ENCODE data around the gene SARM1.
A peak's percentile ranks its signal among the peaks of the same experiment; 100 is the strongest.
"Not testable (repeated sequence)": the region's sequence is repeated elsewhere in the genome, so short reads cannot be mapped to it uniquely, and the experiment has no call there.

Gene SARM1

DNA sequence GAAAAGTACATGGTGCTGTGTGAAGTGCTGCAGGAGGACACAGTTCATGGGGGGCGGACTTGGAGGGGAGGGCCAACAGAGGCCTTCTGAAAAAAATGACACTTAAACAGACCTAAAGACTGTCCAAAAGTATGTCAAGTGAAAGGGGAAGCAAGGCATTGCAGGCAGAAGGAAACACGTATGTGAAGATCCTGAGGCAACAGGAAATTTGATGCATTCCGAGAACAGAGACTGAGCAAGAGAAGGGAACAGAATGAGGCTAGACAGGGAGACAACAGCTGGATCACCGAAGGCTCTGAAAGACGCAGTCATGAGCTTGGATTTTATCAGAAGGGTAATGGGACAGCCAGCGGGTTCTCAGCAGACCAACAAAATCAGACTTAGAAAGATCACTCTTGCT lies 37.3 kb upstream of the SARM1 start:
- peak overlapping the region; percentile 81 for H3K4me3 ChIP-seq (ENCODE audit: low read depth, low read length)
- TF ChIP-seq, protein P1, sequence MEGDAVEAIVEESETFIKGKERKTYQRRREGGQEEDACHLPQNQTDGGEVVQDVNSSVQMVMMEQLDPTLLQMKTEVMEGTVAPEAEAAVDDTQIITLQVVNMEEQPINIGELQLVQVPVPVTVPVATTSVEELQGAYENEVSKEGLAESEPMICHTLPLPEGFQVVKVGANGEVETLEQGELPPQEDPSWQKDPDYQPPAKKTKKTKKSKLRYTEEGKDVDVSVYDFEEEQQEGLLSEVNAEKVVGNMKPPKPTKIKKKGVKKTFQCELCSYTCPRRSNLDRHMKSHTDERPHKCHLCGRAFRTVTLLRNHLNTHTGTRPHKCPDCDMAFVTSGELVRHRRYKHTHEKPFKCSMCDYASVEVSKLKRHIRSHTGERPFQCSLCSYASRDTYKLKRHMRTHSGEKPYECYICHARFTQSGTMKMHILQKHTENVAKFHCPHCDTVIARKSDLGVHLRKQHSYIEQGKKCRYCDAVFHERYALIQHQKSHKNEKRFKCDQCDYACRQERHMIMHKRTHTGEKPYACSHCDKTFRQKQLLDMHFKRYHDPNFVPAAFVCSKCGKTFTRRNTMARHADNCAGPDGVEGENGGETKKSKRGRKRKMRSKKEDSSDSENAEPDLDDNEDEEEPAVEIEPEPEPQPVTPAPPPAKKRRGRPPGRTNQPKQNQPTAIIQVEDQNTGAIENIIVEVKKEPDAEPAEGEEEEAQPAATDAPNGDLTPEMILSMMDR (IDR thresholded peaks at IDR 0.05; ENCODE audit: low read depth, low read length, missing control alignments), result no peak
- no peak for DNase-seq (ENCODE audit: low read depth)
- in situ Hi-C loops (cut with HindIII; ENCODE audit: low sequenced_read_pairs), result no loop called here

DNA sequence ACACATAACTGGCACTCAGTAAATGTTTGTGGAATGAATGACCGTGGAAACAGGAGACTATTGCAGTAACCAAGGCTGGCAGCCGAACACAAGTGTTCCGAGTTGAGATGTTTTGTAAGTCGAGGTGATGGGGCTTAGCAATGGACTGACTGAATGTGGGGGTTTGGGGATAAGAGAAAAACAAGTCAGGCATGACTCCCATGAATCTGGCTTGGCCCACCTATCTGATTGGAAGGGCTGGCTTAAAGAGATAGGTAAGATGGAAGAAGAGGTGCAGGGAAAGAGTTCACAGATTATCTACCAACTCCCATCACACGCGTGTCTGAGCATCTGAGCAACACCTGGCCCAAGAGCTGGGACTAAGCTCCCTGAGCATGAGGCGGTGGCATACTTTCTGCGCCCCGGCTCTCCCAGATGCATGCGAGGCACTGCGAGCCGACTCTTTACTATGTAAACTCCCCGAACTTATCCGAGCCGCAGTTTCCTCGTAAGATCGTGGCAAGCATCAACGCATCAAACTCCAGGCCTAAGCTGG lies 36.8 kb upstream of the SARM1 start:
- H3K4me3 ChIP-seq (ENCODE audit: low read depth, low read length), result peak overlapping the region; percentile 81
- in situ Hi-C loops (cut with HindIII; ENCODE audit: low sequenced_read_pairs), result no loop called here
- TF ChIP-seq, protein P1 (IDR thresholded peaks at IDR 0.05; ENCODE audit: low read depth, low read length, missing control alignments), result no peak
- DNase-seq (ENCODE audit: low read depth), result no peak

DNA sequence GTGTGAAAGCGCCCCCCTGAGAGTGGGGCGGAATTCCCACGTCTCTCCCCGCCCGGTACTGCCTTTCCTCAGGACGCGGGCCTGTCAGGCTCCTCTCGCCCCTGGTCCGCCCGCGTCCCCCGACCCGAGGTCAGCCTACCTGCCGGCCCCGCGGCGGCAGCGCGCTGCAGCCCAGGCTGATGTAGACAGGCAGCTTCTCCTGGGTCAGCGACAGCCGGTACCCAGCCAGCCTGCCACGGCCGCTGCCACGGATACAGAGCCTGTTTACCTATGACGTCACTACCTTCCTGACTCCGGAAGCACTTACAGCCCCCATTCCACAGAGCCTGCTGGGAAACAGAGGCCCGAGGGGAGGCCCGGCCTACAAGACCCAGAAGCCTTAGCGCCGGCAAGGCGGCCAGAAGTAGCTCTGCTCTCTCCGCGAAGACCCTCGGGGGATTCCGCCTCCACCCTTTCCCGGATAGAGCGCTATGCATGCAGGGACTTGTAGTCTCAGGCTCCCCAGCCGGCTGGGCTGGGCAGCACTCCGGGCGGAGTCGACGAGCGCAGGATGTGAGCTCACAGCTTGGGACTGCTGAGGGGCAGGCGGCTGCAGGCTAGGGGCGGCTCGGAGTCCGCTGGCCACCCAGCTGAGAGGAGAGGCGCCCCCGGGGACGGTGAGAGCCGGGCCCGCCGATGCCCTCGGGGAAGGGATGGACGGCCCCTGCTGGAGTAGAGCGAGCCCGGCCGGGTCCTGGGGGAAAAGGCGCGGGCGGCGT lies 36.1 kb upstream of the SARM1 start, which contains the start of the genes IFT20 and TNFAIP1:
Gene IFT20 (minus strand): TSS at position 272 of the 758 bp plus-strand sequence. CDS start 3,487 bp downstream, outside the sequence.
Gene TNFAIP1 (plus strand): TSS at position 561 of the 758 bp plus-strand sequence. CDS start 3,761 bp downstream, outside the sequence.
- peak; percentile 100 for DNase-seq (ENCODE audit: low read depth)
- in situ Hi-C loops (cut with HindIII; ENCODE audit: low sequenced_read_pairs), result no loop called here
- peak within 1 kb of the TSS; percentile 81 for H3K4me3 ChIP-seq (ENCODE audit: low read depth, low read length)
- TF ChIP-seq, protein P1 (IDR thresholded peaks at IDR 0.05; ENCODE audit: low read depth, low read length, missing control alignments), result no peak

DNA sequence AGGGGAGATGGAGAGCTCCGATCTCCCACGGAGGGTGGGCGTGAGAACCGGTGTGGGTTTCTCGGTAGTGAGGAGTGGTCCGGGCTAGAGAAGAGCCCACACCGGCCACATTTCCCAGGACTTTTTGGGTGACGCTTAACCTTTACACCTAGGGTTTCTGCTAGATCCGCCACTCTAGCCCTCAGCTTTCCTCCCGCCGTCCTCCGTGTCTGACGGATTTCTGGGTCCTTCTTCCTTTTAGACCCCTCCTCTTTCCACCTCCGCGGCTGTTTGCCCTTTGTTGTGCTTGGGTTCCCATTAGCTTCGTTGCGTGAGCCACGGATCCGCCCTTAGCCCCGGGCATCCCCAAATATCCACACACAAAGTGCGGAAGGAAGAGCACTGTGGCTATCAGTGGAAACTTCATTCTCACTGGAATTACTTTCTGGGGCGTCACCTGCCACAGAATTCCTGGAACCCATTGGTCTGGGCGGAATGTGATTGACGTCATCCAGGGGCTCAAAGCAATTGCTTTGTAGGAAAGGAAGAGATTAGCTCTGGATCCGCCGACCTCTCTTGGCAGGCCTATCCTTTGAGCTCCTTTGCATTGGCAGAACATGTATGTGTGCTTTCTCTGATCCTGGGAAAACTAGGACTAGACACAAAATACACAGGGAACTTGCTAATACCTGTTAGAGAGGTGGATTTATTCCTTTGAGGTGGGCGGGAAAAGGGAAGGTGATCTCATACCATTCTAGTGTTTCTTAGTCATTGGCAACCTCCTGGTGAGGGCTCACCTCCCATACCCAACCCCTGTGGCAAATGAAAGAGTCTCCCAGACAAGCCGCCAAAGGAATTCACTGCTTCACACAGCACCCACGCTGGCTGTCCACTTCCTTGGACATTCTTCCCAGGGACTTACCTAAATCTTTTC lies 35.3 kb upstream of the SARM1 start:
- TF ChIP-seq, protein P1 (IDR thresholded peaks at IDR 0.05; ENCODE audit: low read depth, low read length, missing control alignments), result no peak
- DNase-seq (ENCODE audit: low read depth), result peak; percentile 93
- H3K4me3 ChIP-seq (ENCODE audit: low read depth, low read length), result peak overlapping the region; percentile 81
- in situ Hi-C loops (cut with HindIII; ENCODE audit: low sequenced_read_pairs), result no loop called here

DNA sequence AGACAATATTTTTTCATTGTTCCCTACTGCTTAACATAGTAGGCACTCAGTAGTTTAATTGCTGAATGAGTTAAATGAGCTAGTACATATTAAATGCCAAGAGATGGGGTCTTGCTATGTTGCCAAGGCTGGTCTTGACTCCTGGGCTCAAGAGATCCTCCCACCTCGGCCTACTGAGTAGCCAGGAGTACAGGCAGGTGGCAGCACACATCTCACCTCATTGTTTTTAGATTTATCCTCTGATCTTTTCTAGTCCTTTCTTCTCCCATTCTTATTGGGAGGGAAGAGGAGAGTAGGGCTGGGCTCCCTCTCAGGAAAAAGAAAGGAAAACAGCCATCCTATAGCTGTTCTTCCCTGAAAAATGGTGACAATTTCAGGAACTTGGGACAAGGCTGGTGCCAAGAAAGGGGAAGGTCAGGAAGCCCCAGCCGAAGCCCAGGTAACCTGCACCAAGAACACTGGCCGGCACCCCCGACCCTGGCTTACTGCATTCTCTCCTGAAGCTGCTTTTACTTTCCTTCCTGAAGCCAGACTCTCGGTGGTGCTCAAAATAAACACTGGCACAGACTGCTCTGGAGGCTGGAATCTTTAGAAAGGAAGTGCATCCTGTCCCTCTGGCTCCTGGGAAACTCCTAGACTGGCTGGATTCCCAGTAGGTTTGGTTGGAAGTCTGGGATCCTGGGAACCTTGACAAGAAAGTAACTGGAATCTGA lies 33.3 kb upstream of the SARM1 start:
- no peak overlapping the region for H3K4me3 ChIP-seq (ENCODE audit: low read depth, low read length)
- in situ Hi-C loops (cut with HindIII; ENCODE audit: low sequenced_read_pairs), result no loop called here
- peak; percentile 49 for DNase-seq (ENCODE audit: low read depth)
- TF ChIP-seq, protein P1 (IDR thresholded peaks at IDR 0.05; ENCODE audit: low read depth, low read length, missing control alignments), result no peak

DNA sequence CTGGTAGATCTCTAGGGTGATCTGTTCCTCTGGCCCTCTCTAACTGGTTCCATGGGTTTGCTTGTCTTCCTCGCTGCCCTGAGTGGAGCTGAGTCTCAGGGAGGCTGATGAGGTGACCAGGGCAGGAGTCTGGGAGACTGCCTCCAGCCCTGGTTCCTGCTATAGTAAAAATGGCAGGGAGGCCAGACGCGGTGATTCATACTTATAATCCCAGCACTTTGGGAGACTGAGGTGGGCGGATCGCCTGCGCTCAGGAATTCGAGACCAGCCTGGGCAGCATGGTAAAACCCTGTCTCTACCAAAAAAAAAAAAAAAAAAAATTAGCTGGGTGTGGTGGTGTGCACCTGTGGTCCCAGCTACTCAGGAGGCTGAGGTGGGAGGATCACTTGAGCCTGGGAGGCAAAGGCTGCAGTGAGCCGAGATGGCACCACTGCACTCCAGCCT lies 32.7 kb upstream of the SARM1 start:
- in situ Hi-C loops (cut with HindIII; ENCODE audit: low sequenced_read_pairs); H3K4me3 ChIP-seq (ENCODE audit: low read depth, low read length); DNase-seq (ENCODE audit: low read depth): not testable (repeated sequence)

All from astrocyte of the cerebellum (primary cell).